ENCODE measurements around the gene ZNF723.
"Not testable (repeated sequence)": the region's sequence is repeated elsewhere in the genome, so short reads cannot be mapped to it uniquely, and the experiment has no call there.

Gene ZNF723

DNA sequence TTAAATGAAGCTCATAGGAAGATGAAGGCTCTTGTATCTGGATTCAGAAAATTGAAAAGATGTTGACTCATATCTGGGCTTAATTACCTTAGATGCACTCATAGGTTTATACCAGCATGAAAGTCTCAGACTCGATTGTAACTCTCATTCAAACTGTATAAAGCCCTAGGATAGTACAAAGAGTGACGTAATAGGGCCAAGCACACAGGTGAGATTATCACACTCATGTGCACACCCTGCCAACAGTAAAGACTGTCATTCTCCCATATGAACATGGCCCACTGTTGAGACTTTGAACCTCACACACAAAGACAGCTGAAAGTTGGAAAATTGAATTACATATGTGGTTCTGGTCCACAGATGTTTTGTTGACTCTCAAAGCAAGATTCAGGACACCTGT is 18.0 kb upstream of the ZNF723 start:
- no peak overlapping the region for H3K4me3 ChIP-seq (ENCODE audit: low read depth, low read length)
- TF ChIP-seq, protein P1, sequence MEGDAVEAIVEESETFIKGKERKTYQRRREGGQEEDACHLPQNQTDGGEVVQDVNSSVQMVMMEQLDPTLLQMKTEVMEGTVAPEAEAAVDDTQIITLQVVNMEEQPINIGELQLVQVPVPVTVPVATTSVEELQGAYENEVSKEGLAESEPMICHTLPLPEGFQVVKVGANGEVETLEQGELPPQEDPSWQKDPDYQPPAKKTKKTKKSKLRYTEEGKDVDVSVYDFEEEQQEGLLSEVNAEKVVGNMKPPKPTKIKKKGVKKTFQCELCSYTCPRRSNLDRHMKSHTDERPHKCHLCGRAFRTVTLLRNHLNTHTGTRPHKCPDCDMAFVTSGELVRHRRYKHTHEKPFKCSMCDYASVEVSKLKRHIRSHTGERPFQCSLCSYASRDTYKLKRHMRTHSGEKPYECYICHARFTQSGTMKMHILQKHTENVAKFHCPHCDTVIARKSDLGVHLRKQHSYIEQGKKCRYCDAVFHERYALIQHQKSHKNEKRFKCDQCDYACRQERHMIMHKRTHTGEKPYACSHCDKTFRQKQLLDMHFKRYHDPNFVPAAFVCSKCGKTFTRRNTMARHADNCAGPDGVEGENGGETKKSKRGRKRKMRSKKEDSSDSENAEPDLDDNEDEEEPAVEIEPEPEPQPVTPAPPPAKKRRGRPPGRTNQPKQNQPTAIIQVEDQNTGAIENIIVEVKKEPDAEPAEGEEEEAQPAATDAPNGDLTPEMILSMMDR (IDR thresholded peaks at IDR 0.05; ENCODE audit: control insufficient read depth, extremely low read depth, insufficient read depth), result no peak
- no peak for DNase-seq (ENCODE audit: low read depth)

DNA sequence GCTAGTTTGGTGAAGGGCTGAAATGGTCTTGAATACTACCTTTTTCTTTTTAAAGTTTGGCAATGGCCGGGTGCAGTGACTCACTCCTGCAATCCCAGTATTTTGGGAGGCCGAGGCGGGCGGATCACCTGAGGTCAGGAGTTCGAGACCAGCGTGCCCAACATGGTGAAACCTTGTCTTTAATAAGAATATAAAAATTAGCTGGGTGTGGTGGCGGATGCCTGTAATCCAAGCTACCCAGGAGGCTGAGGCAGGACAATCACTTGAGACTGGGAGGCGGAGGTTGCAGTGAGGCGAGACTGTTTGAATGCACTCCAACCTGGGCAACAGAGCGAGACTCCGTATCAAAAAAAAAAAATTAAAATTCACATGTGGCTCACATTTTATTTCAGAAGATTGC is 880 bp upstream of the ZNF723 start:
- H3K4me3 ChIP-seq (ENCODE audit: low read depth, low read length), result no peak overlapping the region
- TF ChIP-seq, protein P1 (IDR thresholded peaks at IDR 0.05; ENCODE audit: control insufficient read depth, extremely low read depth, insufficient read depth), result no peak
- no peak for DNase-seq (ENCODE audit: low read depth)

DNA sequence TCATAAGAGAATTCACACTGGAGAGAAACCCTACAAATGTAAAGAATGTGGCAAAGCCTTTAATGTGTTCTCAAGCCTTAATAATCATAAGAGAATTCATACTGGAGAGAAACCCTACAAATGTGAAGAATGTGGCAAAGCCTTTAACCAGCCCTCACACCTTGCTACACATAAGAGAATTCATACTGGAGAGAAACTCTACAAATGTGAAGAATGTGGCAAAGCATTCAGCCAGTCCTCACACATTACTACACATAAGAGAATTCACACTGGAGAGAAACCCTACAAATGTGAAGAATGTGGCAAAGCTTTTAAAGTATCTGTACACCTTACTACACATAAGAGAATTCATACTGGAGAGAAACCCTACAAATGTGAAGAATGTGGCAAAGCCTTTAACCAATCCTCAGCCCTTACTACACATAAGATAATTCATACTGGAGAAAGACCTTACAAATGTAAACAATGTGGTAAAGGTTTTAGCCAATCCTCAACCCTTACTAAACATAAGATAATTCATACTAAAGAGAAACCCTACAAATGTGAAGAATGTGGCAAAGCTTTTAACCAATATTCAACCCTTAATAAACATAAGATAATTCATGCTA is 25.7 kb downstream of the ZNF723 start:
- DNase-seq (ENCODE audit: low read depth); H3K4me3 ChIP-seq (ENCODE audit: low read depth, low read length): not testable (repeated sequence)

DNA sequence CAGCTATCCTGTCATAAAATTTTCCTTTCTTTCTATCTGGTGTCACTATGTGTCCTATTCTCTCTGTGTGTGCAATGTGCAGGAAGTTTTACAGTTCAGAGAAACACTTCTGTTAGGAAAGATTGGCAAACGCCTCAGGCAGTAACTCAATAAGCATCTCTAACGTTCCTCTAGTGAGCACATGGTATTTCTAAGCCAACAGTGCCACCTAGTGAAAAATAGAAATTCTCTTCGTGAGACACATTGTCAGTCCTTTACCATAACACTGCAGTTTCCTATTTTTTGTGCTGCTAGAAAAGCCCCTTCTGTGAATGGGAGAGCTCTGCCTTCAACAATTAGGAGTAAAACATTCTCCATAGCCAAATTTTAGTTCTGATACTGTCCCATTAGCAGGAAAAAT is 50.7 kb downstream of the ZNF723 start:
- peak; percentile 3 for DNase-seq (ENCODE audit: low read depth)
- no peak overlapping the region for H3K4me3 ChIP-seq (ENCODE audit: low read depth, low read length)
- TF ChIP-seq, protein P1 (IDR thresholded peaks at IDR 0.05; ENCODE audit: control insufficient read depth, extremely low read depth, insufficient read depth), result peak; percentile 40

DNA sequence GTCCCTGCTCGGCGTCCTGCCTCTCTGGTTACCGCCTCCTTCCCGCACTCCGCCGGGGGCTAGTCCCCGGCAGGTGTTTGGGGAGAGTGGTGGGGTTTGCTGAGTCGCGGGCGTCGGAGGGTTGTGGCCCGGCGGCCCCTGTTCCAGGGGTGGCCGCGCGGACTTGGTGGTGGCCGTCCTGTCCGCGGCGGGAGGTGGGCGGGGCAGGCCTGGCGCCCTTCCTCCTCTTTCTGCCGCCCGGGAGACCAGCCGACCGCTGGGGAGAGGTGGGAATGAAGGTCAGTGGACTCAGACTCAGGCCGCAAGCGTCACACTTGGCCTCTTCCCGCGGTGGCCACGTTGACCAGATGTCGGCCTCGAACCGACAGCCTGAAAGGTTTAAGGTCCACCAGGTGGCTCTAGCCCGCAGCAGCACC is 61.8 kb downstream of the ZNF723 start:
- DNase-seq (ENCODE audit: low read depth), result no peak
- TF ChIP-seq, protein P1 (IDR thresholded peaks at IDR 0.05; ENCODE audit: control insufficient read depth, extremely low read depth, insufficient read depth), result no peak

DNA sequence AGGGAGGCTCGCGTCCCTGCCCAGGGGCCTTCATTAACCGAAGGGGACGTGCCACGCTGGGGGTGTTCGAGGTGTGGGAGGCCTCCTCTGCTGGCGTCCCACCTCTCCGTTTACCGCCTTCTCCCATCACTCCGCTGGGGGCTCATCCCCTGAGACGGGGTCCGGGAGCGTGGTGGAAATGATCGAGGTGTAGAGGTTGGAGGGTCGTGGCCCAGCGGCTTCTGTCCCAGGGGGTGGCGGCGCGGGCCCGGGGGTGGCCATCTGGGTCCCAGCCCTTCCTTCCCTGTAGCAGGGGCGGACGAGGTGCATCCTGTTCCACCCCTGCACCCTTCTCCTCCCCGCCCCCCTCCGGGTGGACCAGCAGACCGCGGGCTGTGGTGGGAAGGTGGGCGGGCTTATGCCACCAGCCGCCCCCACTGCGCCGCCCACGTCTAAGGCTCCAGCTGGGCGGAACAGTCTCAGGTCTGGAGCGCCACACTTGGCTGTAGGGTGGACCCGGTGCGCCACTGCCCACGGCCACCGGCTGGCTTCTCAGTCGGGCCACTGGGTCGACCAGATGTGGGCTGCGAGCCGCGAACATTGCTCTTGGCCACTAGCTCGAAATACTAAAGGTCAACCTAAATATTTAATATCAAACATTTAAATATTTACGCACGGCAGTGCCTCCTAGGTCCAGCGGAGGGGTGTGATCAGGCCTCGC is 69.5 kb downstream of the ZNF723 start:
- no peak for DNase-seq (ENCODE audit: low read depth)
- TF ChIP-seq, protein P1 (IDR thresholded peaks at IDR 0.05; ENCODE audit: control insufficient read depth, extremely low read depth, insufficient read depth), result no peak
- no peak overlapping the region for H3K4me3 ChIP-seq (ENCODE audit: low read depth, low read length)

More for the DNA sequence above, 61.8 kb downstream of the ZNF723 start:
- H3K4me3 ChIP-seq (ENCODE audit: low read depth, low read length), result no peak overlapping the region

All from LNCaP clone FGC (cell line).